IMR-90 (cell line): Measurements from ENCODE around the gene HNRNPUL1. TPM values are rescaled to one million over a fixed set of nuclear protein-coding genes. Genes with fewer than 3 reads are reported as not detected.

ENCODE experiments used
- CTCF ChIP-seq: conservative IDR thresholded peaks from 2 replicates; pipeline ENCODE4 v1.5.1; 2012; ENCODE audit warnings: mild to moderate bottlenecking, low read depth, low read length, improper control_type of control experiment
- SMC3 ChIP-seq: fragments of 150-350 bp; IDR thresholded peaks from 2 replicates; pipeline ENCODE4 v1.6.1; 2016; ENCODE audit warnings: low read depth, mild to moderate bottlenecking, antibody characterized with exemption, low read length, moderate library complexity
- polyA plus RNA-seq, 3 experiments: library from polyadenylated mRNA; depleted of rRNA; stranded (reverse); fragments of >200 nt; gene quantifications; 2 replicates each; pipeline ENCODE4 v1.2.3, GENCODE V29; 2012; ENCODE audit warnings: low replicate concordance in 1 of 3
- total RNA-seq: library from RNA; depleted of rRNA; stranded (reverse); fragments of >200 nt; gene quantifications from 2 replicates; pipeline ENCODE4 v1.2.3, GENCODE V29; 2012

HNRNPUL1 gene
- total and polyA plus RNA-seq, 2 of the 4 experiments (the other 2 are of a cell fraction), result 50.7 to 67.3 TPM

GRCh38 chr19:41263850-41264580, at the start of gene HNRNPUL1 (continued):
- 0 out of 2 replicates have a peak, but pooled peaks have one; percentile 22 for TF ChIP-seq CTCF
- TF ChIP-seq SMC3, result no peak
